ENCODE measurements around the gene LPP.

The LPP gene

DNA sequence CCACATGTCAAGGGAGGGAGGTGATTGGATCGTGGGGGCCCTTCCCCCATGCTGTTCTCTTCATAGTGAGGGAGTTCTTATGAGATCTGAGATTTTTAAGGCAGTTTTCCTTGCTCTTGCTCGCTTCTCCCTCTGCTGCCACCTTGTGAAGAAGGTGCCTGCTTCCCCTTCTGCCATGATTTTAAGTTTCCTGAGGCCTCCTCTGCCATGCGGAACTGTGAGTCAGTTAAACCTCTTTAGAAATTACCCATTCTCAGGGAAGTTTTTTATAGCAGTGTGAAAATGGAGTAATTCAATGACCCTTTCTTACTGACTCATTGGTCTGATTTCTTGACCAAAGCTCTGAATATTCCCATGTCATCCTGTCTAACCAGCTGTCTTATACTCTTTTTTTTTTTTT, 533.4 kb downstream of the LPP start:
- no peak overlapping the region for H3K4me3 ChIP-seq
- H3K27ac ChIP-seq: no peak overlapping the region
- H3K9me3 ChIP-seq (ENCODE audit: low read depth, low read length): no peaks in the 10 kb centered on the region
- DNase-seq (ENCODE audit: low read depth, low spot score): no peak
- no peaks in the 10 kb centered on the region for H3K36me3 ChIP-seq (ENCODE audit: insufficient read depth, low read length)
- no peak overlapping the region for H3K9ac ChIP-seq (ENCODE audit: insufficient read length)
- TF ChIP-seq POLR2AphosphoS5 (IDR thresholded peaks at IDR 0.05; ENCODE audit: borderline replicate concordance, low read depth, low read length) (no peak), FOXP2 (optimal IDR thresholded peaks at IDR 0.05; ENCODE audit: control extremely low read depth, extremely low read length, insufficient read depth) (no peak), EZH2 (IDR thresholded peaks at IDR 0.05) (no peak)

DNA sequence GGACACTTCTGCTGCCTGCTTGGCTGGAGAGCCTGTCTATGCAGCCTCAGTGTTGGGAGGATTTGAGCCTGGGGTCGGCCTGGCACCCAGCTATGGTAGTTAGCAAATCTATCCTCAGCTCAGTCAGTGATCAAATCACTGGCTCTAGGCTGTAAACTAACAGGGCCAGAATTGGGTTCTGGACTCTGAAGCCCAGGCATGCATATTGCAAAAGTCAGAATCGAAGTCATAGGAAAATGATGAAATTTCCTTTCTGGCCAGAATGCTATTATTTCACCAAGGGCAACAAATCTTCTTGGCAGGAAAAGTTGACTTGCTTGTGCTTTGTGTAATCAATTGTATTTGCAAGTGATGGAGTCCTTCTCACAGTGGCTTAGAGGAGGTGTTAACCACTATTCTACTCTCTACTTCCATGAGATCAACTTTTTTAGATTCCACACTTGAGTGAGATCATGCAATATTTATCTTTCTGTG, 535.2 kb downstream of the LPP start:
- Histone ChIP-seq H3K9me3 (ENCODE audit: low read depth, low read length) (no peaks in the 10 kb centered on the region), H3K9ac (ENCODE audit: insufficient read length) (no peak overlapping the region), H3K4me3 (no peak overlapping the region), H3K36me3 (ENCODE audit: insufficient read depth, low read length) (no peaks in the 10 kb centered on the region), H3K27ac (no peak overlapping the region)
- no peak for DNase-seq (ENCODE audit: low read depth, low spot score)
- no peak for TF ChIP-seq EZH2 (IDR thresholded peaks at IDR 0.05)
- TF ChIP-seq FOXP2 (optimal IDR thresholded peaks at IDR 0.05; ENCODE audit: control extremely low read depth, extremely low read length, insufficient read depth): no peak
- no peak for TF ChIP-seq POLR2AphosphoS5 (IDR thresholded peaks at IDR 0.05; ENCODE audit: borderline replicate concordance, low read depth, low read length)

- no peak for DNase-seq (ENCODE audit: low read depth, low spot score)
- Histone ChIP-seq H3K9ac (ENCODE audit: insufficient read length) (no peak overlapping the region), H3K36me3 (ENCODE audit: insufficient read depth, low read length) (no peaks in the 10 kb centered on the region), H3K4me3 (no peak overlapping the region), H3K9me3 (ENCODE audit: low read depth, low read length) (no peaks in the 10 kb centered on the region), H3K27ac (no peak overlapping the region)
- TF ChIP-seq FOXP2 (optimal IDR thresholded peaks at IDR 0.05; ENCODE audit: control extremely low read depth, extremely low read length, insufficient read depth) (no peak), EZH2 (IDR thresholded peaks at IDR 0.05) (no peak), POLR2AphosphoS5 (IDR thresholded peaks at IDR 0.05; ENCODE audit: borderline replicate concordance, low read depth, low read length) (no peak)
Measured at GRCh38 chr3:188690064-188690463, 536.1 kb downstream of the LPP start.

DNA sequence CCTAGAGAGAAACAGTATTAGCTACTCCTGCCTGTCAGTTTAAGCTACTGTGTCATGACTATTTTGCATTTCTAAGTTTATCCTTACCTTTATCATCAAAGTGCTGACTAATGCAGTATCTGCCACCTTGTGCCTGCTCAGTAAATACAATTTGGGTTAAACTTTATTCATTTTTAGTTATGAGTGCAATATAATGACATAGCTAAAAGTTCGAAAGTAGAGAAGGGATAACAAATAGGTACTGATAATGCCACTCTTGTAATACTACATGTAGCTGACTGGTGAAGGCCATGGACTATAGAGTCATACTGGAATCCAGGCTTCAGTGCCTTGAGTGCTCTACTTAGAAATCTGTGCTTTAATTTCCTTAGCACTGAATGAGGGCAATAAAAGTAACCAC, 537.0 kb downstream of the LPP start:
- Histone ChIP-seq H3K27ac (no peak overlapping the region), H3K4me3 (no peak overlapping the region), H3K9me3 (ENCODE audit: low read depth, low read length) (no peaks in the 10 kb centered on the region)

GRCh38 chr3:188691665-188692064, 537.7 kb downstream of the LPP start:
- H3K9ac ChIP-seq (ENCODE audit: insufficient read length): no peak overlapping the region
- H3K36me3 ChIP-seq (ENCODE audit: insufficient read depth, low read length): no peaks in the 10 kb centered on the region
- TF ChIP-seq POLR2AphosphoS5 (IDR thresholded peaks at IDR 0.05; ENCODE audit: borderline replicate concordance, low read depth, low read length): no peak
- no peak for TF ChIP-seq EZH2 (IDR thresholded peaks at IDR 0.05)
- no peak for TF ChIP-seq FOXP2 (optimal IDR thresholded peaks at IDR 0.05; ENCODE audit: control extremely low read depth, extremely low read length, insufficient read depth)
- H3K9me3 ChIP-seq (ENCODE audit: low read depth, low read length): no peaks in the 10 kb centered on the region
- H3K27ac ChIP-seq: no peak overlapping the region
- no peak for DNase-seq (ENCODE audit: low read depth, low spot score)
- H3K4me3 ChIP-seq: no peak overlapping the region

More for the DNA sequence above, 537.0 kb downstream of the LPP start:
- Histone ChIP-seq H3K9ac (ENCODE audit: insufficient read length) (no peak overlapping the region), H3K36me3 (ENCODE audit: insufficient read depth, low read length) (no peaks in the 10 kb centered on the region)
- no peak for TF ChIP-seq EZH2 (IDR thresholded peaks at IDR 0.05)
- TF ChIP-seq POLR2AphosphoS5 (IDR thresholded peaks at IDR 0.05; ENCODE audit: borderline replicate concordance, low read depth, low read length): no peak
- no peak for TF ChIP-seq FOXP2 (optimal IDR thresholded peaks at IDR 0.05; ENCODE audit: control extremely low read depth, extremely low read length, insufficient read depth)
- no peak for DNase-seq (ENCODE audit: low read depth, low spot score)

DNA sequence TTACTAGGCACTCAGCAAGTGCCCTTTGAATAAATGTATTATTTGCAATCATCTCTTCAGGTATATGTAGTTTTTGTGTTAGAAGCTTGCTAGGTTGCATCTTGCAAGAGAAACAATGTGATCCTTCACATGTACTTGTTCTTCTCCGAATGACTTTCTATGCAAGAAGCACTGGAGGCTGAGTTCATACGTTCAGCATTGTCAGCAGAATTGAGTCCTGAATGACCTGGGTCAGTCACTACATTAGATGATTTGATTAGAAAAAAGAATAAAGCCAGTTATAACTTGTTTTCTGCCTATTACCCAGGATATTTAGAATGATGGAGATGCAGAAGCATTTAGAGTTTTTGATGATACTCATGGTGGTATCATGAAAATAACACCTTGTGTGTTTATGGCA, 538.7 kb downstream of the LPP start:
- Histone ChIP-seq H3K4me3 (no peak overlapping the region), H3K36me3 (ENCODE audit: insufficient read depth, low read length) (no peaks in the 10 kb centered on the region), H3K9me3 (ENCODE audit: low read depth, low read length) (no peaks in the 10 kb centered on the region), H3K9ac (ENCODE audit: insufficient read length) (no peak overlapping the region), H3K27ac (no peak overlapping the region)
- no peak for DNase-seq (ENCODE audit: low read depth, low spot score)
- TF ChIP-seq EZH2 (IDR thresholded peaks at IDR 0.05) (no peak), POLR2AphosphoS5 (IDR thresholded peaks at IDR 0.05; ENCODE audit: borderline replicate concordance, low read depth, low read length) (no peak), FOXP2 (optimal IDR thresholded peaks at IDR 0.05; ENCODE audit: control extremely low read depth, extremely low read length, insufficient read depth) (no peak)

- no peak overlapping the region for H3K9ac ChIP-seq (ENCODE audit: insufficient read length)
- H3K4me3 ChIP-seq: no peak overlapping the region
- no peaks in the 10 kb centered on the region for H3K9me3 ChIP-seq (ENCODE audit: low read depth, low read length)
- TF ChIP-seq EZH2 (IDR thresholded peaks at IDR 0.05) (no peak), FOXP2 (optimal IDR thresholded peaks at IDR 0.05; ENCODE audit: control extremely low read depth, extremely low read length, insufficient read depth) (no peak), POLR2AphosphoS5 (IDR thresholded peaks at IDR 0.05; ENCODE audit: borderline replicate concordance, low read depth, low read length) (no peak)
- H3K36me3 ChIP-seq (ENCODE audit: insufficient read depth, low read length): no peaks in the 10 kb centered on the region
- no peak for DNase-seq (ENCODE audit: low read depth, low spot score)
- no peak overlapping the region for H3K27ac ChIP-seq
Measured at GRCh38 chr3:188693435-188693834, 539.5 kb downstream of the LPP start.

DNA sequence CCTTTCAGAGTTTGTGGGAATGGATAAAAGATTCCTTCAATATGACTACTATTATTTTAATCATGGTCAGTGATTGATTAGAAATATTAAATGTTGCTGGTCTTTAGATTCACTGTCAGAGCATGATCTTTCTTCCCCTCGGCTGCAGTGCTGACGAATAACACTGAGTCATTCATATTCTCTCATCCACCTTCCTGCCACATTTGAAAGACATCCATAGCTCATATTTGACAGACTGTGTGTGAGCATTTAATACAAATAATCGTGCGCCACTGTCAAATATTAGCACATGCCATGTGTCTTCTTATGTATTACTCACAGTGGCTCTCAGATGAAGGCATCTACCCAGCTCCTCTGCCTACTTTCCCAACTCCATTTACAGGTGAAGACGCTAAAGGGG, 541.3 kb downstream of the LPP start:
- Histone ChIP-seq H3K27ac (no peak overlapping the region), H3K9me3 (ENCODE audit: low read depth, low read length) (no peaks in the 10 kb centered on the region), H3K36me3 (ENCODE audit: insufficient read depth, low read length) (no peaks in the 10 kb centered on the region), H3K9ac (ENCODE audit: insufficient read length) (no peak overlapping the region), H3K4me3 (no peak overlapping the region)
- TF ChIP-seq POLR2AphosphoS5 (IDR thresholded peaks at IDR 0.05; ENCODE audit: borderline replicate concordance, low read depth, low read length) (no peak), FOXP2 (optimal IDR thresholded peaks at IDR 0.05; ENCODE audit: control extremely low read depth, extremely low read length, insufficient read depth) (no peak), EZH2 (IDR thresholded peaks at IDR 0.05) (no peak)
- DNase-seq (ENCODE audit: low read depth, low spot score): no peak

- Histone ChIP-seq H3K27ac (no peak overlapping the region), H3K9ac (ENCODE audit: insufficient read length) (no peak overlapping the region), H3K4me3 (no peak overlapping the region), H3K9me3 (ENCODE audit: low read depth, low read length) (no peaks in the 10 kb centered on the region), H3K36me3 (ENCODE audit: insufficient read depth, low read length) (no peaks in the 10 kb centered on the region)
- DNase-seq (ENCODE audit: low read depth, low spot score): no peak
- TF ChIP-seq EZH2 (IDR thresholded peaks at IDR 0.05): no peak
- TF ChIP-seq FOXP2 (optimal IDR thresholded peaks at IDR 0.05; ENCODE audit: control extremely low read depth, extremely low read length, insufficient read depth): no peak
- TF ChIP-seq POLR2AphosphoS5 (IDR thresholded peaks at IDR 0.05; ENCODE audit: borderline replicate concordance, low read depth, low read length): no peak
Measured at GRCh38 chr3:188697127-188697526, 543.2 kb downstream of the LPP start.

Measured in SK-N-MC (cell line).